ENCODE data around the gene CDH23. TPM values are rescaled to one million over a fixed set of nuclear protein-coding genes. Genes with fewer than 3 reads are reported as not detected.

Gene CDH23
- total RNA-seq, 8 experiments from 2014 or later, result 1.6 to 81.3 (median 3.3) TPM

DNA sequence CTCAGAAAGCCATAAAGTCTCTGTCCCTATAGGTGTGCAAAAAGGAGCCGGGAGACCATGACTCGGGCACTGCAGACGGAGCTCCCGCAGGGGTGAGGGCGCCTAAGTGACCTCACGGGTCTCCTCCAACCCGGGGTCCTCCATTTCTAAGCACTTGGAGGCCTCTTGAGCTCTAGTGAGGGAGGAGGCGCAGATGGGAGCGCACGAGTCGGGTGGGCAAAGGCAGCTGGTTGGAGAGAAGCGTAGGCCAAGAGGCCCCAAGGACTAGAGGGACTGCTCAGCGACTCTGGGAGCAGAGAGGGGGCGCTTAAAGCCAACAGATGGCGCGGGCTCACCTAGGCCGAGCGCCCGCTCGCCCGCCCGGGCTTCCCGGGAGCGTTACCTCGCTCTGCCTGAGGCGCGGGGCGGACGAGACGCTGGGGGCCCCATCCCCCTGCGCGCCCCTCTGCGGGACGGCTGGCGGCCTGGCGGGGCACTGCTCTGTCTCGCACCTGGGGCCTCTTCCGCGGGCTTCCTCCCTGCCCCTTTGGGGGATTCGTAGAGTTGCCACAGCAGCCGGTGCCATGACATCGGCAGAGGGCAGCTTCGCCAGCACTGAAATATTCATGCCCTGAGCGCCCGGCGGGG, 523 bp upstream of the CDH23 start:
- peak; percentile 54 to 93 (median 88) for ATAC-seq (replicated peaks in 6 of 8)
- peaks cover 8 to 18% of the 10 kb centered on the region in 2 donors for H3K4me1 ChIP-seq (replicated peaks in 1 of 2)
- no peak overlapping the region for H3K27ac ChIP-seq
- peak overlapping the region; percentile 24 to 42 (median 32) for H3K4me3 ChIP-seq
- 22 to 100% (median 33%) methylated on average over 1 to 3 of the region's 46 CpGs; no CpG with 5 or more reads in 7 of the 10 experiments for WGBS, 10 experiments
- in situ Hi-C loops (cut with MboI; ENCODE audit: low pct_unique_long_range_greater_than_20kb in 2 of 9, low sequenced_read_pairs in 9 of 9, unreplicated experiment in 9 of 9), result loop anchor here (25.0 kb wide), 3 partner anchors 166 to 316 kb away; partner anchors contain the start of gene C10orf105 (in 5 of the 9)

DNA sequence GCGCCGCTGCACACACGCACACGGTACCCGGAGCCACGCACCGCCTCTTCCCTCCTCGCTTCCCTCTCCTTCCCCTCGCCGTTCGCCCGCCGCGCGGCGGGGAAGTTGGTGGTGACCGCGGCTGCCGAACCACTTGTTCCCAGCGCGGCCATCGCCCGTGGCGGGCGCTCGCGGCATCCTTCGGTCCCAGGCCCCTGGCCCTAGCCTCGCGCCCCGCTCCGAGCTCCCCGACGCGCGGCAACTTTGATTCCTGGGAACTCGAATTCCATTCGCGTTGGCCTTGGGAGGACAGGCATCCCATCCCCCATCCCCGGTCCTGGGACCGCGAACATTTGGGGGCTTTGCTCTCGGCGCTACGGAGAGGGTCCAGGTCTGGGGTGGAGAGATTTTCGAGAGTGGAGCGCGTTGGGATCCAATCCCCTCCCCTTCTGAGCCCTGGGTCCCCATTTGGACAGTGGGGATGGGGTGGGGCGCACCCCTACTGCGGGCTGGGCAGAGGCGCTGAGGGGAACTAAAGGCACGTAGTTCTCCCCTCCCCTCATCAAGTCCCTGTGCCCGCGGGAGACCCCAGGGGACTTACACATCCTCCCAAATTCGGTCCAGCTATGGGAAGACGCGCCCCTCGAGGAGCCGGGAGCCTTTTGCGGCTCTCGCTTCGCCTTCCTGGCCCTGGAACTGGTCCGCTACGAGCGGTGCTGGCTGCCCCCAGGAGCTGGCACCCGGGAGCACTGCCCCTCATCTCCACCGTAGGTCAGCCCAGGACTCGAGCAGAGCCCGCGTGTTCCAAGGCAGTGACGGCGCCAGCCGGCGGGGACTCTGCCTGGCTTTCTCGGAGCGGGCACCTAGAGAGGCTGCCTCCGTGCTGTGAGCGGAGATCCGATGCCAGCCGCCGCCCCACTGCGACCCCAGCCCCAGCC, 834 bp downstream of the CDH23 start:
- 0 to 10% (median 8%) methylated on average over 2 to 5 of the region's 82 CpGs; no CpG with 5 or more reads in 7 of the 10 experiments for WGBS, 10 experiments
- in situ Hi-C loops (cut with MboI; ENCODE audit: low pct_unique_long_range_greater_than_20kb in 2 of 9, low sequenced_read_pairs in 9 of 9, unreplicated experiment in 9 of 9), result loop anchor here (25.0 kb wide), 3 partner anchors 165 to 315 kb away; partner anchors contain the start of gene C10orf105 (in 5 of the 9)
- ATAC-seq (replicated peaks in 6 of 8), result peak in 4 of 8 experiments; percentile 1 to 7 (median 6)
- no peak overlapping the region for H3K27ac ChIP-seq
- peaks cover 8 to 18% of the 10 kb centered on the region in 2 donors for H3K4me1 ChIP-seq (replicated peaks in 1 of 2)
- H3K4me3 ChIP-seq, result peak overlapping the region; percentile 24 to 42 (median 32)

DNA sequence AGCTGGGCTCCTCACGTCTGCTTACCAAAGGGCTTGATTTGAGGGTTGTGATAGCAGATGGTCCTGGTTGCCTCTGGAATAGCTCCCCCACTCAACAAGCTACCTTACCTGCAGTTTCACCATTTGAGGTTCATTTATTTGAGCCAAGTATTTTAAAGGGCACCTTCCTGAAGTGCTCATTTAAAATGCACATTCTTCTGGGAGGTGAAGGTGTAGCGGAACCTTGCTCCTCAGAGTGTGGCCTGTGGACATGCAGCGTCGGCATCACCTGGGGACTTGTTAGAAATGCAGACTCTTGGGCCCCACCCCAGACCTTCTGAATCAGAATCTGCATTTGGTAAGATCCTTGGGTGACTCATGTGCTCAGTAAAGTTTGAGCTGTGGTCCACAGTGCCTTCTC, 2.3 kb downstream of the CDH23 start:
- ATAC-seq (replicated peaks in 6 of 8), result no peak
- no peak overlapping the region for H3K4me3 ChIP-seq
- H3K27ac ChIP-seq, result no peak overlapping the region
- peaks cover 8 to 18% of the 10 kb centered on the region in 2 donors for H3K4me1 ChIP-seq (replicated peaks in 1 of 2)
- in situ Hi-C loops (cut with MboI; ENCODE audit: low pct_unique_long_range_greater_than_20kb in 2 of 9, low sequenced_read_pairs in 9 of 9, unreplicated experiment in 9 of 9), result loop anchor here (25.0 kb wide), 3 partner anchors 163 to 313 kb away; partner anchors contain the start of gene C10orf105 (in 5 of the 9)
- 27 to 80% (median 61%) methylated on average over 2 to 4 of the region's 4 CpGs; no CpG with 5 or more reads in 6 of the 10 experiments for WGBS, 10 experiments

DNA sequence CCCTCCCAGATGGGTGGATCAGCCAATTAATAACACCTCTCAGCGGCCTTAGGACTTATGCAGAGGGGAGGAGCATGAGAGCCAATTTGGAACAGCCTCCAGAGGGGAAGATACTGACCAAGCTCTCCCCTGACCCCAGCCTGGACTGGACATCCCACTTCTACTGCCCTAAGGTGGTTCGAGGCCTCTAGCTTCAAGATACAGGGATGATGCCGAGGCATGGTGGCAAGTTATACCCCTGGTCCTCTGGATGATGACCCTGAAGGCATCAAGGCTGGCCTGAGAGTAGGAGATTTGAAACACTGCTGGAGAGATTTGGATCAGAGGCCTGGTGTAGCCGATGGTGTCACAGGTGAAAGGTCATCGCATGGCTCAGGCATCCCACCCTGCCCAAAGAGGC, 3.2 kb downstream of the CDH23 start:
- Histone ChIP-seq H3K4me3 (no peak overlapping the region), H3K4me1 (replicated peaks in 1 of 2) (peaks cover 16 to 23% of the 10 kb centered on the region in 2 donors), H3K27ac (no peak overlapping the region)
- WGBS, 10 experiments, result 67 to 93% (median 70%) methylated on average over 2 to 4 of the region's 5 CpGs; no CpG with 5 or more reads in 7 of the 10 experiments
- ATAC-seq (replicated peaks in 6 of 8), result peak in 1 of 8 experiments; percentile 7
- in situ Hi-C loops (cut with MboI; ENCODE audit: low pct_unique_long_range_greater_than_20kb in 2 of 9, low sequenced_read_pairs in 9 of 9, unreplicated experiment in 9 of 9), result loop anchor here (25.0 kb wide), 3 partner anchors 162 to 312 kb away; partner anchors contain the start of gene C10orf105 (in 5 of the 9)

DNA sequence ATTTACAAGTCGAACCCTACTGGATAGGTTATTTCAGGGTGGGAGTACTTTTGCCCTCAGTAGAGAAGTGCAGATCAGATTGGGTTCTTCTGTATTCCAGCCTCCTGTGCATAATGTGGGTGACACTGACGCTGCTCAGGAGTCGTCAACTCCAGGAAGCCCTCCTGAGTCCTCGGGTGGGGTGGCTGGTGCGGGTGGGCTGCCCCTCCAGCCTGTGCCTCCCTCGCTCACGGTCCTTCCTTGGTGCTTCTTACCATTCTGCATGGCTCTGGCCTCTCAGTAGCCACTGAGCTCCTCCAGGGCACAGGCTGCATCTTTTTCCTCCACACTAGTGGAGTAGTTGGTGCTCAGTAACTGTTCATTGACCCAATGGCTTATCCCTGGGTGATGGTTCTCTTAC, 4.3 kb downstream of the CDH23 start:
- in situ Hi-C loops (cut with MboI; ENCODE audit: low pct_unique_long_range_greater_than_20kb in 2 of 9, low sequenced_read_pairs in 9 of 9, unreplicated experiment in 9 of 9), result no loop called here
- ATAC-seq (replicated peaks in 6 of 8), result no peak

DNA sequence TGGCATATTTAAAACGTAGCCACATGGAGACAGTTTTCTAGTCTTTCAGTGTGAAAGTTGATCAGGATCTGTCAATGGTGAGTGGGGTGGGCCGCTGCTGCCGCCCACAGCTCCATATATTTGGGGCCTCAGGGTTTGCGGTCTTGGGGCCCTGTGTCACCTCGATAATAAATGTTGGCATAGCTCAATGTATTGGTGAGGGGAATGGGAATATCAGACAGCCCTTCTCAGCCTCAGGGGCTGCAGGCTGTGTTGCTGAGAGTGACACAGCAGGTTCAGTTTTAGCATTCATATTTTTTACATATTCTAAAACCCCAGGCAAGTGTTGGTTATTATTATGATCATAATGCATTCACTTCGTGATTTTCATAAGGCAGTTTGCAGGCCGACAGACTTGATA, 5.3 kb downstream of the CDH23 start:
- in situ Hi-C loops (cut with MboI; ENCODE audit: low pct_unique_long_range_greater_than_20kb in 2 of 9, low sequenced_read_pairs in 9 of 9, unreplicated experiment in 9 of 9), result no loop called here
- peaks cover 17 to 26% of the 10 kb centered on the region in 2 donors for H3K4me1 ChIP-seq (replicated peaks in 1 of 2)
- H3K27ac ChIP-seq, result no peak overlapping the region
- 0 to 98% (median 76%) methylated on average over 1 to 7 of the region's 7 CpGs; no CpG with 5 or more reads in 1 of the 10 experiments for WGBS, 10 experiments
- H3K4me3 ChIP-seq, result no peak overlapping the region
- peak in 1 of 8 experiments; percentile 69 for ATAC-seq (replicated peaks in 6 of 8)

More for the DNA sequence above, 4.3 kb downstream of the CDH23 start:
- H3K4me1 ChIP-seq (replicated peaks in 1 of 2), result peaks cover 17 to 26% of the 10 kb centered on the region in 2 donors
- 20 to 100% (median 87%) methylated on average over 1 to 6 of the region's 7 CpGs; no CpG with 5 or more reads in 4 of the 10 experiments for WGBS, 10 experiments
- no peak overlapping the region for H3K4me3 ChIP-seq
- no peak overlapping the region for H3K27ac ChIP-seq

DNA sequence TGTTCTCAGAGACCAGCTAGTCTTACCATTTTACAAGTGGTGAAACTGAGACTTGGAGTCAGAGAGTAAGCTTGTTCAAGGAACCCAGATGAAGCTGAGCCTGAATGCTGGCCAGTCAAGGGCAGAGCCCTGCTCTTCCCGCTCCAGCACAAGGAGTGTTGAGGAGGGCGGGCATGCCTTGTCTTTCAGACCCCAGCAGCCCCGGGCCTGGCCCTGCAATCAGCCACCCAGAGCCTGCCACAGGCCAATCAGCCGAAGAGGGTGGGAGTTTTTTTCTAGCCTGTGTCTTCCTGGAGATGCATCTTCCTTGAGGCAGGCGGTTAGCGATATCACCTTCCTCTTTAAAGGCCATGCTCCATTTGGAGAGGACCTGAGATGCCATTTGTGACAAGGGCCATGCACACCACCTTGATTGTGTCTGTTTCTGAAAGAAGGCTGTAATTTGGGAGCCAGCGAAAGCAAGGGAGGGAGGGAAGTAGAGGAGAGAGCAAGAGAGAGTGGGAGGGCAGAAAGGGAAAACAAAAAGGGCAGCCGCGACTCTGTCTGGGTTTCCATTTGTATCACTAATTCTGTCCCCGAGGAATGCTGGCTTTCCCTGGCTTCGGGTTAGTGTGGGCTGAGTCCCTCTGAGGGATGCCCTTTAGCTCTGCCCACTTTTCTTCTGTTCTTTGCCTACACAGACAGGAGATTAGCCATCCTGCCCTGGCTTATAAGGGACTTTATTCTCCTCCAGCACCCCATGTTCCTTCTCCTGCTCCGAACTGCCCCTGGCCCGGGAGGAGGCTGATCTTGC, 8.0 kb downstream of the CDH23 start:
- WGBS, 10 experiments, result 43 to 100% (median 66%) methylated on average over 1 to 11 of the region's 13 CpGs; no CpG with 5 or more reads in 4 of the 10 experiments
- peaks cover 8 to 9% of the 10 kb centered on the region in 2 donors for H3K4me1 ChIP-seq (replicated peaks in 1 of 2)
- in situ Hi-C loops (cut with MboI; ENCODE audit: low pct_unique_long_range_greater_than_20kb in 2 of 9, low sequenced_read_pairs in 9 of 9, unreplicated experiment in 9 of 9), result no loop called here
- no peak overlapping the region for H3K4me3 ChIP-seq
- peak overlapping the region in 1 of 2 donors; percentile 44 for H3K27ac ChIP-seq
- ATAC-seq (replicated peaks in 6 of 8), result peak in 4 of 8 experiments; percentile 22 to 63 (median 56)

DNA sequence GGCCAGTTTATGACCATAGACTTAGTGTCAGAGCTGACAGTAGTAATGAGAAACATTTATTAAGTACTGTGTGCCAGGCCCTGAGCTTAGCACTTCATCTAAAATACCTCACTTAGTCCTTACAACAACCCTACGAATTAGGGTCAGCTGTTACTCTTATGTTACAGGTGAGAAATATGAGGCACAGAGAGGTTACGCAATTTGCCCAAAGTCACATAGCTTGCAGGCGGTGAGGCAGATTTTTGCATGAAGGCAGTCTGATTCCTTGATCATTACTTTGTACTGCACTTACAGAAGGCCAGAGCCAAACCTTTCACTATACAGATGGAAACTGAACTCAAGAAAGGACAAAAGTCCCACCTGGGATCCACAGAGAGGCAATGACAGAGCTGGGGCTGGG, 10.2 kb downstream of the CDH23 start:
- 0 to 100% (median 76%) methylated on average over 1 to 3 of the region's 3 CpGs; no CpG with 5 or more reads in 3 of the 10 experiments for WGBS, 10 experiments
- no peak for ATAC-seq (replicated peaks in 6 of 8)
- Histone ChIP-seq H3K4me1 (replicated peaks in 1 of 2) (peaks cover 8 to 9% of the 10 kb centered on the region in 2 donors), H3K4me3 (no peak overlapping the region), H3K27ac (no peak overlapping the region)
- in situ Hi-C loops (cut with MboI; ENCODE audit: low pct_unique_long_range_greater_than_20kb in 2 of 9, low sequenced_read_pairs in 9 of 9, unreplicated experiment in 9 of 9), result no loop called here

DNA sequence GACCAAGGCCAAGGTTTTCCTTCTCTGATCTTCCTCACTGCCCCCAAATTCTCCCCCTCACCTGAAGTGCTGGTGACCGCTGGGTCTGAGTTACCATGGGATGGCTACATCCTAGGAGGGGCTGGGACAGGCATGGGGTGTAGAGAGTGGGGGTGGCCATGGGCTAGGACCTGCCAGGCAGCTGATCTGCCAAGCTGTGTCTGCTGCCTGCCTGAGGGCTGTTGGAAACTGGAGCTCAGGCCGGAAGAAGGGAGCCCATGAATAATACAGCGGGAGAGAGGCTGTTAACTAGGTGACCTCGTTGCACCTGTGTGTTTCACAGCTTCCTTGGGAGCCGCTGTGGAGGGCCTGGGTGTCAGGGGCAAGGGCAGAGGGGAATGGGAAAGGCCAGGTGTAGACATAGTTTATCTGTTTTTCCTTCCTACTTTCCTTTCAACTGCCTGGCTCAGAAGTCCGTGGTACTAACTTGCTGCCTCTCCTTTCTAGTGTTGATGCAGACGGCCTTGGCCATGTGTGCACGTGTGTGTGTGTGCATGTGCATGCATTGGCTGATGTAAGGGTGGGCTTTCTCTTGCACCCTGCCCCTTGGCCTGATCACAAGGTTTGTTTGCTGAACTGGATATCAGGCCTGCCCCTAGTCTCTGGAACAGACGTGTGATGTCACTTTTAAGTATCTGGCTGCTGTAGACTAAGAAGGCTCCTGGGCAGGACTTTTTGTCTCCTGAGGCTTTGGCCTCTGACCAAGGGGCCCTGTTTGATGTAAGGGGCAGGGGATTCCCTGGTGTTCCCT, 11.9 kb downstream of the CDH23 start:
- 50 to 96% (median 66%) methylated on average over 1 to 4 of the region's 9 CpGs; no CpG with 5 or more reads in 3 of the 10 experiments for WGBS, 10 experiments
- Histone ChIP-seq H3K27ac (no peak overlapping the region), H3K4me1 (replicated peaks in 1 of 2) (peaks cover 8 to 9% of the 10 kb centered on the region in 2 donors), H3K4me3 (no peak overlapping the region)
- ATAC-seq (replicated peaks in 6 of 8), result peak in 7 of 8 experiments; percentile 14 to 69 (median 41)
- in situ Hi-C loops (cut with MboI; ENCODE audit: low pct_unique_long_range_greater_than_20kb in 2 of 9, low sequenced_read_pairs in 9 of 9, unreplicated experiment in 9 of 9), result no loop called here

DNA sequence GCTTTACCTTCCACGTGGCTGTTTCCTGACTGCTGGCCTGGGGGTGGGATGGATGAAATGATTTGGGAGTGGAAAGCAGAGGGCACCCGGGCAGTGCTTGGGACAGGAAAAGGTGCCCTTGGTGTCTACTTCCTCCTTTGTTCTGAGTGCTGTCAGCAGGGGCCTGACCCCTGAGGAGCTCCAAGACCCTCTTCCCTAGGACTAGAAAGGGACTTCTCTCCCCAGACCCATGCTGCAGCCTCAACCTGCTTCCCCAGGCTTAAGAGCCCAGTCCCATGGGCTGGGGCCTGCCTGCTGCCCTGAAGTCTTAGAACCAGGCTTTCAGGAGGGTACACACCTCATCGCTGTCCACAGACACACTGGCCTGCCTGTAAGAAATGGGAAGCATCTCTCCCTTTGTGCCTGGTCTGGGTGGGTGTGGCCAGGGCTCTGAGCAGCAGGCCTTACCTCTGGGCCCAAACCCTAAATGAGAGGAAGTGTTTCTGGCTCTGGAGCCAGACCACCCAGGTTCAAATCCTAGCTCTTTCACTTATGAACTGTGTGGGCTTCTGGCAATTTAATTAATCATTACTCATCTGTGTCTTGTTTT, 12.9 kb downstream of the CDH23 start:
- peaks cover 5 to 6% of the 10 kb centered on the region in 2 donors for H3K4me1 ChIP-seq (replicated peaks in 1 of 2)
- no peak for ATAC-seq (replicated peaks in 6 of 8)
- no peak overlapping the region for H3K4me3 ChIP-seq
- WGBS, 10 experiments, result 0 to 73% (median 40%) methylated on average over 1 to 2 of the region's 3 CpGs; no CpG with 5 or more reads in 7 of the 10 experiments
- no peak overlapping the region for H3K27ac ChIP-seq
- in situ Hi-C loops (cut with MboI; ENCODE audit: low pct_unique_long_range_greater_than_20kb in 2 of 9, low sequenced_read_pairs in 9 of 9, unreplicated experiment in 9 of 9), result no loop called here

DNA sequence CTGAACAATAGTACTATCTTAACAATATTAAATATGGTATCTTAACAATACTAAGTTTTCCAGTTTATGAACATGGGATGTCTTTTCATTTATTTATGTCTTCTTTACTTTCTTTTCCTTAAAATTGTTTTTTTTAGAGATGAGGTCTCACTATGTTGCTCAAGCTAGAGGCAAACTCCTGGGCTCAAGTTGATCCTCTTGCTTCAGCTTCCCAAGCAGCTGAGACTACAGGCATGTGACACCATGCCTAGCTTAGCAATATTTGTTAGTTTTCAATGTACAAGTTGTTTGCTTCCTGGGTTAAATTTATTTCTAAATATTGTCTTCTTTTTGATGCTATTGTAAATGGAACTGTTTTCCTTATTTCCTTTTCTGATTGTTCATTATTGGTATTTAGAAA, 16.9 kb downstream of the CDH23 start:
- Histone ChIP-seq H3K4me3 (no peak overlapping the region), H3K4me1 (replicated peaks in 1 of 2) (no peaks in the 10 kb centered on the region), H3K27ac (no peak overlapping the region)
- in situ Hi-C loops (cut with MboI; ENCODE audit: low pct_unique_long_range_greater_than_20kb in 2 of 9, low sequenced_read_pairs in 9 of 9, unreplicated experiment in 9 of 9), result no loop called here
- no peak for ATAC-seq (replicated peaks in 6 of 8)

All from motor neuron (in vitro differentiated cells).